Mesendoderm (in vitro differentiated cells): Measurements from ENCODE around the gene PALD1.
A peak's percentile ranks its signal among the peaks of the same experiment; 100 is the strongest.

Experiments used
- DNase-seq: peaks from one replicate; pipeline ENCODE4 v3.0.0; 2013
- H2AK5ac ChIP-seq: 2 replicates; pipeline ENCODE4 v1.6.1; 2013; ENCODE audit warnings: low read length, inconsistent platforms
- H2BK120ac ChIP-seq: 2 replicates; pipeline ENCODE4 v1.6.1; 2013; ENCODE audit warnings: low read depth, mild to moderate bottlenecking, low read length, moderate library complexity, mixed read lengths
- H2BK15ac ChIP-seq: replicated peaks from 2 replicates; pipeline ENCODE4 v1.6.1; 2013; ENCODE audit warnings: low read depth, mild to moderate bottlenecking, moderate library complexity
- H2BK5ac ChIP-seq: 2 replicates; pipeline ENCODE4 v1.6.1; 2013; ENCODE audit warnings: low read length, inconsistent platforms
- H3K18ac ChIP-seq: 2 replicates; pipeline ENCODE4 v1.6.1; 2013; ENCODE audit warnings: mild to moderate bottlenecking, low read length, mixed read lengths
- H3K23ac ChIP-seq: one replicate; pipeline ENCODE4 v1.6.1; 2013; ENCODE audit warnings: low read length
- H3K27ac ChIP-seq: 2 replicates; pipeline ENCODE4 v1.5.1; 2013; ENCODE audit warnings: low read depth, mild to moderate bottlenecking, inconsistent platforms, low read length, moderate library complexity
- H3K27me3 ChIP-seq: 2 replicates; pipeline ENCODE4 v1.6.1; 2013; ENCODE audit warnings: low read length, control low read depth, mild to moderate bottlenecking, inconsistent platforms; ENCODE audit not compliant: insufficient read depth, poor library complexity
- H3K36me3 ChIP-seq: 2 replicates; pipeline ENCODE4 v1.6.1; 2013; ENCODE audit warnings: low read length, inconsistent platforms; ENCODE audit not compliant: control insufficient read depth, insufficient read depth
- H3K4ac ChIP-seq: one replicate; pipeline ENCODE4 v1.6.1; 2013; ENCODE audit warnings: low read depth, mild to moderate bottlenecking, low read length, moderate library complexity
- H3K4me1 ChIP-seq: 2 replicates; pipeline ENCODE4 v1.6.1; 2013; ENCODE audit warnings: low read depth, low read length, inconsistent platforms; ENCODE audit not compliant: control insufficient read depth
- H3K4me2 ChIP-seq: 2 replicates; pipeline ENCODE4 v1.6.1; 2013; ENCODE audit warnings: low read length
- H3K4me3 ChIP-seq: 2 replicates; pipeline ENCODE4 v1.5.1; 2013; ENCODE audit warnings: mild to moderate bottlenecking, low read length
- H3K56ac ChIP-seq: one replicate; pipeline ENCODE4 v1.6.1; 2013; ENCODE audit warnings: low read length
- H3K79me1 ChIP-seq: 2 replicates; pipeline ENCODE4 v1.6.1; 2013; ENCODE audit warnings: low read length, inconsistent platforms
- H3K79me2 ChIP-seq: 2 replicates; pipeline ENCODE4 v1.6.1; 2013; ENCODE audit warnings: mild to moderate bottlenecking, low read length; ENCODE audit not compliant: control insufficient read depth, insufficient read depth
- H3K9ac ChIP-seq: 2 replicates; pipeline ENCODE4 v1.6.1; 2013; ENCODE audit warnings: low read length, inconsistent platforms
- H4K5ac ChIP-seq: one replicate; pipeline ENCODE4 v1.6.1; 2013; ENCODE audit warnings: low read length
- H4K8ac ChIP-seq: one replicate; pipeline ENCODE4 v1.6.1; 2013; ENCODE audit warnings: low read depth, mild to moderate bottlenecking, control low read depth, low read length, moderate library complexity
- WGBS: extraction: QIAGEN DNeasy Blood & Tissue Kit; methylation state at CpG from one replicate; pipeline ENCODE4 v1.1.7; 2013; ENCODE audit warnings: low lambda C conversion rate, missing lambda C conversion rate; ENCODE audit not compliant: insufficient coverage; ENCODE audit errors: extremely low coverage; 5-methylcytosine and 5-hydroxymethylcytosine counted together

PALD1 gene

DNA sequence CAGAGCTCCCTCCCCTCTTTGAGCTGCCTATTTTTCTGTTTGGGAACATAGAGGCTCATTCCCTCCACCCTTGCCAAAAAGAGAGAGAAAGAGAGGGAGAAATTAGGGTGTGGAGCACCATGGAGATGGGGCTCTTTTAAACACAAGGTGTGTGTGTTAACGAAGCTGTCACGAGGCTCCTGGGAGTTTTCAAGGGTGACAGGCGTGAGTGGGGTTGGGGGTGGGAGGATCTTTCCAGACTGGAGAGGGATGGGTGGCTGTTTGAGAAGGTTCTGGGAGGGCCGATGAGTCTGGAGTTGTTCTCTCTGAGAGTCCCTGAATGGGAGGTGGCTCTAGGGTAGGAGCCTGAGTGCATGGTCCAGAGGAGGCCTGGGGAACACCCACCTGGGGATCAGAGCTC is 45.0 kb downstream of the PALD1 start:
- Histone ChIP-seq H2AK5ac (no peak overlapping the region), H3K36me3 (no peaks in the 10 kb centered on the region), H3K4me2 (no peak overlapping the region), H3K23ac (no peak overlapping the region), H4K5ac (no peak overlapping the region), H4K8ac (no peak overlapping the region), H3K27ac (no peak overlapping the region), H3K9ac (no peak overlapping the region), H2BK120ac (no peak overlapping the region), H2BK15ac (no peak overlapping the region), H3K79me2 (no peaks in the 10 kb centered on the region), H3K56ac (peak overlapping the region; percentile 19), H3K4ac (no peak overlapping the region), H3K4me1 (no peaks in the 10 kb centered on the region), H3K18ac (no peak overlapping the region), H2BK5ac (no peak overlapping the region), H3K27me3 (no peaks in the 10 kb centered on the region), H3K4me3 (no peak overlapping the region), H3K79me1 (peaks cover 2% of the 10 kb centered on the region)
- WGBS = no CpG with 5 or more reads among the region's 4 CpGs
- no peak for DNase-seq

DNA sequence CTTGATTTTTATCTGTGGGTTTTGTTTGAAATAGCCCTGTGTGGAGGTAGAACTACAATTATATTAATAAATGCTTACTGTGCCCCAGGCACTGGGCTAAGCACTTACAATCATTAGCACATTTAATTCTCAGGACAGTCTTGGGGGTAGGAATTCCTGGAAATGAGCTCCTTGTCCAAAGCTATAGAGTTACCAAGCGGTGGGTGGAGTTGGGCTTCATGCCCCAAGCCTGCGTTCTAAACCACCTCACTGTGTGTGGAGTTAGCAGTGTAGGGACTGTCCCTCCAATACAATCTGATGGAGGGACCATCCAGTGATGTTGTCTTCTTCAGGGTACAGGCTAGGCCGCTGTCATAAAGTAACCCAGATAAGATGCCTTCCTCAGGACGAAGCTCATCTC is 49.7 kb downstream of the PALD1 start:
- no peak overlapping the region for H3K9ac ChIP-seq
- no peak overlapping the region for H4K8ac ChIP-seq
- no CpG with 5 or more reads among the region's 4 CpGs for WGBS
- no peak overlapping the region for H2BK5ac ChIP-seq
- no peaks in the 10 kb centered on the region for H3K27me3 ChIP-seq
- H3K4me3 ChIP-seq = no peak overlapping the region
- no peaks in the 10 kb centered on the region for H3K4me1 ChIP-seq
- no peak overlapping the region for H2AK5ac ChIP-seq
- H2BK120ac ChIP-seq = no peak overlapping the region
- H3K4me2 ChIP-seq = no peak overlapping the region
- no peak overlapping the region for H3K18ac ChIP-seq
- no peaks in the 10 kb centered on the region for H3K79me1 ChIP-seq
- no peaks in the 10 kb centered on the region for H3K79me2 ChIP-seq
- H3K56ac ChIP-seq = no peak overlapping the region
- no peak overlapping the region for H4K5ac ChIP-seq
- DNase-seq = no peak
- no peaks in the 10 kb centered on the region for H3K36me3 ChIP-seq
- H2BK15ac ChIP-seq = no peak overlapping the region
- no peak overlapping the region for H3K4ac ChIP-seq
- H3K27ac ChIP-seq = no peak overlapping the region
- H3K23ac ChIP-seq = no peak overlapping the region

DNA sequence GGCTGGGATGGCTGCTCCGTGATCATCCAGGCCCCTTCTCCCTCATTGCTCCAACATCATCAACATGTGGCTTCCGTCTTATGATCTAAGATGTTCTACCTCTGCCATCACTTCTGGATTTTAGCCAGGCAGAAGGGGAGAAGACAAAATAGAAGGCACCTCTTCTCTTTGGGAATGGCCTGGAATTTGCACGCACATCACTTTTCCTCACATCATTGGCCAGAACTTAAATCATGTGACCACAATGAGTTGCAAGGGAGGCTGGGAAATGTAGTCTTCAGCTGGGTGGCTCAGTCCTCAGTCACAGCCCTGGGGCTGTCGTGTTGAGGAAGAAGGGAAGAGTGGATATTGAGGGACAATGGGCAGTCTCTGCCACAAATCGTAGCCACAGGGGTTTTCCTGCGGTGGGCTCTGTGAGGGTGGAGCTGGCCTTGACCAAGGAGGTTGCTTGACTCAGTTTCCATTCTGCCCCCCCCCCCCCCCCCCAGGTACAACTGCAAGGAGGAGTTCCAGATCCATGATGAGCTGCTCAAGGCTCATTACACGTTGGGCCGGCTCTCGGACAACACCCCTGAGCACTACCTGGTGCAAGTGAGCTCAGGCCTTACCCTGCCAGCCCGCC is 50.3 kb downstream of the PALD1 start:
- no peak overlapping the region for H4K5ac ChIP-seq
- H2BK15ac ChIP-seq = no peak overlapping the region
- H4K8ac ChIP-seq = no peak overlapping the region
- no peak overlapping the region for H2AK5ac ChIP-seq
- H3K4ac ChIP-seq = no peak overlapping the region
- H3K56ac ChIP-seq = no peak overlapping the region
- no peaks in the 10 kb centered on the region for H3K4me1 ChIP-seq
- H3K79me1 ChIP-seq = no peaks in the 10 kb centered on the region
- WGBS = no CpG with 5 or more reads among the region's 10 CpGs
- no peak overlapping the region for H3K4me3 ChIP-seq
- no peak overlapping the region for H3K27ac ChIP-seq
- H3K27me3 ChIP-seq = no peaks in the 10 kb centered on the region
- no peaks in the 10 kb centered on the region for H3K79me2 ChIP-seq
- H3K9ac ChIP-seq = no peak overlapping the region
- DNase-seq = peak; percentile 85
- no peak overlapping the region for H3K4me2 ChIP-seq
- H2BK120ac ChIP-seq = no peak overlapping the region
- H3K36me3 ChIP-seq = no peaks in the 10 kb centered on the region
- no peak overlapping the region for H2BK5ac ChIP-seq
- H3K23ac ChIP-seq = no peak overlapping the region
- H3K18ac ChIP-seq = no peak overlapping the region

DNA sequence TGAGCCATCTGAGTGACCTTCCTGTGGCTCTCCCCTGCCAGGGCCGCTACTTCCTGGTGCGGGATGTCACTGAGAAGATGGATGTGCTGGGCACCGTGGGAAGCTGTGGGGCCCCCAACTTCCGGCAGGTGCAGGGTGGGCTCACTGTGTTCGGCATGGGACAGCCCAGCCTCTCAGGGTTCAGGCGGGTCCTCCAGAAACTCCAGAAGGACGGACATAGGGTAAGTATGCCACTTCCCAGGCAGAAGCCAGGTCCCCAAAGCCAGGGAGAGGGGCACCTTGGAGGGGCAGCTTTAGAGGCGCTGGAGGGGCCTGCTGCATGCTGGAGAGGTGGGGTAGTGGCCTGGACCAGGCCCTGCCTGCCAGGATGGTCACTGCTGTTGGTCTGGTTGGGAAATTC is 51.3 kb downstream of the PALD1 start:
- Histone ChIP-seq H3K36me3 (no peaks in the 10 kb centered on the region), H3K4me1 (no peaks in the 10 kb centered on the region), H3K79me1 (no peaks in the 10 kb centered on the region), H3K23ac (no peak overlapping the region), H3K56ac (no peak overlapping the region), H3K4me3 (no peak overlapping the region), H2AK5ac (no peak overlapping the region), H2BK120ac (no peak overlapping the region), H3K18ac (no peak overlapping the region), H3K27me3 (no peaks in the 10 kb centered on the region), H3K9ac (no peak overlapping the region), H3K4ac (no peak overlapping the region), H3K27ac (no peak overlapping the region), H4K8ac (no peak overlapping the region), H2BK5ac (no peak overlapping the region), H3K79me2 (no peaks in the 10 kb centered on the region), H3K4me2 (no peak overlapping the region), H4K5ac (no peak overlapping the region), H2BK15ac (no peak overlapping the region)
- no peak for DNase-seq
- WGBS = no CpG with 5 or more reads among the region's 8 CpGs

DNA sequence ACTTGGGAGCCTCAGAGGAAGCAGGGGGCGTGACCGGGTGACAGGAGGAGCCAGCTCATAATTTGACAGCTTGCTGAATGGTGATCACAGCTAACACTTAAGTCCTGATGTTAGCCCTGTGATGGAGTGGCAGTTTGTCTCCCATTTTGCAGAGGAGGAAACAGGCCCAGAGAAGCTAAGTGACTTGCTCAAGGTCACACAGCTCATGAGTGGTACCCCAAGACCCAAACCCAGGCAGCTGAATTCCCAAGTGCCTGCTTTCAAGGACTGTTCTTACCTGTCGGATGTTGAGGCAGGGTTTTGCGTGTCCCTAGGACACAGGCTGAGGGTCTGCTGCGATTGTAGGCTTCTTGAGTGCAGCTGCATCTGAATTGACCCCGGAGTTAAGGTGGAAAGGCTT is 51.7 kb downstream of the PALD1 start:
- no peaks in the 10 kb centered on the region for H3K27me3 ChIP-seq
- no peaks in the 10 kb centered on the region for H3K79me2 ChIP-seq
- H3K27ac ChIP-seq = no peak overlapping the region
- no peaks in the 10 kb centered on the region for H3K79me1 ChIP-seq
- no peak overlapping the region for H3K18ac ChIP-seq
- no peaks in the 10 kb centered on the region for H3K4me1 ChIP-seq
- H2BK15ac ChIP-seq = no peak overlapping the region
- H2BK120ac ChIP-seq = no peak overlapping the region
- H2BK5ac ChIP-seq = no peak overlapping the region
- no peak overlapping the region for H4K8ac ChIP-seq
- no peak overlapping the region for H4K5ac ChIP-seq
- no peak overlapping the region for H3K9ac ChIP-seq
- H3K4me2 ChIP-seq = no peak overlapping the region
- no CpG with 5 or more reads among the region's 6 CpGs for WGBS
- H3K4me3 ChIP-seq = no peak overlapping the region
- no peak for DNase-seq
- H3K4ac ChIP-seq = no peak overlapping the region
- H3K36me3 ChIP-seq = no peaks in the 10 kb centered on the region
- H3K23ac ChIP-seq = no peak overlapping the region
- H3K56ac ChIP-seq = no peak overlapping the region
- H2AK5ac ChIP-seq = no peak overlapping the region

DNA sequence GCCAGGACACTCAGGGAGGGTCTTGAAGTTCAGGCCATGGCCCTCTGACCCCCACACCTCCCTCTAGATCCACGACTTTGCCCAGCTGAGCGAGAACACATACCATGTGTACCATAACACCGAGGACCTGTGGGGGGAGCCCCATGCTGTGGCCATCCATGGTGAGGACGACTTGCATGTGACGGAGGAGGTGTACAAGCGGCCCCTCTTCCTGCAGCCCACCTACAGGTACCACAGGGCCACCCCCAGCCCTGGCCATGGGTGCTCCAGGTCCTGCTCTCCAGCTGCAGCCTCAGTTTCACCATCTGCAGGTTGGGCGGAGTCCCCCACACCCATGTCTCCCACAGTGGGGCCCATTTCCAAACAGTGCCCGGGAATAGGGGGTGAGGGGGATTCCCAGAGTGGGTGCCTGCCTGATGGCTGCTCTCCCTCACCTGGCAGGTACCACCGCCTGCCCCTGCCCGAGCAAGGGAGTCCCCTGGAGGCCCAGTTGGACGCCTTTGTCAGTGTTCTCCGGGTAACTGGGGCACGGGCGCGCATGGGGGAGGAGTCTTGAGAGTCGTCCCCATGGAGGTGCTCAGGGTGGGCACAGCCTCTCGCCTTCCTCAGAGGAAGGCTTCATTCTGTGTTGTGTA is 54.1 kb downstream of the PALD1 start:
- Histone ChIP-seq H2BK120ac (no peak overlapping the region), H3K9ac (no peak overlapping the region), H4K8ac (no peak overlapping the region), H3K27ac (no peak overlapping the region), H3K56ac (no peak overlapping the region), H3K18ac (no peak overlapping the region), H3K79me1 (no peaks in the 10 kb centered on the region), H3K23ac (no peak overlapping the region), H3K27me3 (no peaks in the 10 kb centered on the region), H3K36me3 (no peaks in the 10 kb centered on the region), H3K4me3 (no peak overlapping the region), H3K4ac (no peak overlapping the region), H2BK15ac (no peak overlapping the region), H2BK5ac (no peak overlapping the region), H2AK5ac (no peak overlapping the region), H3K4me1 (peaks cover 6% of the 10 kb centered on the region), H4K5ac (no peak overlapping the region), H3K4me2 (no peak overlapping the region), H3K79me2 (no peaks in the 10 kb centered on the region)
- WGBS = no CpG with 5 or more reads among the region's 17 CpGs
- DNase-seq = no peak
